Ishikawa (cell line): ENCODE data around the gene CAMK4.

ENCODE experiments used
- CEBPB ChIP-seq: IDR thresholded peaks from 2 replicates; pipeline ENCODE4 v1.6.1; 2012
- CREB1 ChIP-seq: IDR thresholded peaks from 2 replicates; pipeline ENCODE4 v1.6.1; 2012; ENCODE audit warnings: low read depth
- EGR1 ChIP-seq: IDR thresholded peaks from 2 replicates; pipeline ENCODE4 v1.6.1; 2012
- EP300 ChIP-seq: IDR thresholded peaks from 2 replicates; pipeline ENCODE4 v1.6.1; 2012; ENCODE audit warnings: borderline replicate concordance
- FOXM1 ChIP-seq: IDR thresholded peaks from 2 replicates; pipeline ENCODE4 v1.6.1; 2012; ENCODE audit warnings: low read depth, borderline replicate concordance
- NFIC ChIP-seq: IDR thresholded peaks from 2 replicates; pipeline ENCODE4 v1.6.1; 2012
- RAD21 ChIP-seq: IDR thresholded peaks from 2 replicates; pipeline ENCODE4 v1.6.1; 2012; ENCODE audit warnings: low read depth
- REST ChIP-seq: IDR thresholded peaks from 2 replicates; pipeline ENCODE4 v1.6.1; 2012; ENCODE audit warnings: low read depth, mild to moderate bottlenecking
- TAF1 ChIP-seq: IDR thresholded peaks from 2 replicates; pipeline ENCODE4 v1.6.1; 2012; ENCODE audit warnings: low read depth, mild to moderate bottlenecking
- TCF12 ChIP-seq: IDR thresholded peaks from 2 replicates; pipeline ENCODE4 v1.6.1; 2012; ENCODE audit warnings: low read depth
- TEAD4 ChIP-seq: IDR thresholded peaks from 2 replicates; pipeline ENCODE4 v1.6.1; 2012
- YY1 ChIP-seq: IDR thresholded peaks from 2 replicates; pipeline ENCODE4 v1.6.1; 2012; ENCODE audit warnings: low read depth
- ZBTB7A ChIP-seq: IDR thresholded peaks from 2 replicates; pipeline ENCODE4 v1.6.1; 2012; ENCODE audit warnings: low read depth
- TF ChIP-seq, protein P1 (sequence below): IDR thresholded peaks from 2 replicates; pipeline ENCODE4 v1.6.1; 2012
- TF ChIP-seq, protein P2 (sequence below): IDR thresholded peaks from 2 replicates; pipeline ENCODE4 v1.6.1; 2012

The CAMK4 gene

DNA sequence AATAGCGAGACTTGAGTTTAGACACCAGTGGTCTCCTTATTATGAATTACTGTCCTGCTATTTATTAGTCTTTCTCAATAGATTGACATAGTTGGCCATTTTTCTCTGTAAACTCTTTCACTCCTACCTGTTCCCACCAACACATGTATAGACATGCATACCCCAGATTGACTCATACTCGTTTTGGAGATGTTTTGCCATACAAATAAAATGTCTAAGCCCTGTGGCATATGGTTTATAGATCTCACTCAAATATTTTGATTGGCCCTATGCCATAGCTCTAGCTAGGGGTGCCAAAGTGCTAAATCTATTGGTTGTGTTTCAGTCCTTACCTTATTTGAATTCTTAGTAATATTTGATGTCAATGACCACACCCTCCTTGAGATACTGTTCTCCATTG lies 42.3 kb downstream of the CAMK4 start:
- TF ChIP-seq EP300 = no peak
- TF ChIP-seq, protein P1, sequence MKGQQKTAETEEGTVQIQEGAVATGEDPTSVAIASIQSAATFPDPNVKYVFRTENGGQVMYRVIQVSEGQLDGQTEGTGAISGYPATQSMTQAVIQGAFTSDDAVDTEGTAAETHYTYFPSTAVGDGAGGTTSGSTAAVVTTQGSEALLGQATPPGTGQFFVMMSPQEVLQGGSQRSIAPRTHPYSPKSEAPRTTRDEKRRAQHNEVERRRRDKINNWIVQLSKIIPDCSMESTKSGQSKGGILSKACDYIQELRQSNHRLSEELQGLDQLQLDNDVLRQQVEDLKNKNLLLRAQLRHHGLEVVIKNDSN = no peak
- TF ChIP-seq CEBPB = no peak
- no peak for TF ChIP-seq TCF12
- TF ChIP-seq RAD21 = no peak
- TF ChIP-seq ZBTB7A = no peak
- no peak for TF ChIP-seq NFIC
- TF ChIP-seq TAF1 = no peak
- no peak for TF ChIP-seq YY1
- no peak for TF ChIP-seq REST
- no peak for TF ChIP-seq FOXM1
- no peak for TF ChIP-seq CREB1
- no peak for TF ChIP-seq TEAD4
- TF ChIP-seq EGR1 = no peak
- TF ChIP-seq, protein P2, sequence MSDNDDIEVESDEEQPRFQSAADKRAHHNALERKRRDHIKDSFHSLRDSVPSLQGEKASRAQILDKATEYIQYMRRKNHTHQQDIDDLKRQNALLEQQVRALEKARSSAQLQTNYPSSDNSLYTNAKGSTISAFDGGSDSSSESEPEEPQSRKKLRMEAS = no peak

DNA sequence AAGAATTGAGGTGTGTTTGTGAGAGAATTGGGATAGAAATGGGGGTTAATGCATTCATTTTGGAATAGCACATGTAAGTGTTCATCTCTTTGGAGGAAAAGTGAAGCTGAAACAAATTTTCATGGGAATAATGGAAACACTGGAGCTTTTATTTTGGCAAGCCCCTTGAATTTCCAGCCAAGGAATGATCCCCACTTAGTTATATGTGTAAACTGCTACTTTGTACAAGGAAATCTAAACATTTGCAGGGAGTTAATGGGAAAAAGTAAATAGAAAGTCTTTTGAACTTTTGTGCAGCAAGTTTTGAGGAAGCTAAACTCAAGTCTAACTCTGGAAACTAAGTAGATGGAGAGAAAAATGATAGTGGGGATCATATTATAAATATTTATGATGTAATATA lies 44.1 kb downstream of the CAMK4 start:
- TF ChIP-seq EGR1 (no peak), CREB1 (no peak), TCF12 (no peak), CEBPB (no peak), EP300 (no peak), FOXM1 (no peak), RAD21 (no peak), REST (no peak), TAF1 (no peak), NFIC (no peak)
- TF ChIP-seq, protein P2 = no peak

- TF ChIP-seq YY1 = no peak
- no peak for TF ChIP-seq REST
- no peak for TF ChIP-seq NFIC
- TF ChIP-seq RAD21 = no peak
- TF ChIP-seq, protein P1 = no peak
- no peak for TF ChIP-seq CREB1
- TF ChIP-seq CEBPB = no peak
- TF ChIP-seq FOXM1 = no peak
- TF ChIP-seq TAF1 = no peak
Observed at GRCh38 chr5:111271885-111272284, 47.7 kb downstream of the CAMK4 start.

- no peak for TF ChIP-seq CEBPB
- TF ChIP-seq REST = no peak
- TF ChIP-seq, protein P1 = no peak
- no peak for TF ChIP-seq YY1
- TF ChIP-seq EP300 = no peak
- no peak for TF ChIP-seq ZBTB7A
- no peak for TF ChIP-seq FOXM1
- TF ChIP-seq TCF12 = no peak
- no peak for TF ChIP-seq TEAD4
- TF ChIP-seq EGR1 = no peak
- no peak for TF ChIP-seq CREB1
Observed at GRCh38 chr5:111277061-111277460, 52.9 kb downstream of the CAMK4 start.
